ENCODE results near the gene UMODL1.

UMODL1 gene

DNA sequence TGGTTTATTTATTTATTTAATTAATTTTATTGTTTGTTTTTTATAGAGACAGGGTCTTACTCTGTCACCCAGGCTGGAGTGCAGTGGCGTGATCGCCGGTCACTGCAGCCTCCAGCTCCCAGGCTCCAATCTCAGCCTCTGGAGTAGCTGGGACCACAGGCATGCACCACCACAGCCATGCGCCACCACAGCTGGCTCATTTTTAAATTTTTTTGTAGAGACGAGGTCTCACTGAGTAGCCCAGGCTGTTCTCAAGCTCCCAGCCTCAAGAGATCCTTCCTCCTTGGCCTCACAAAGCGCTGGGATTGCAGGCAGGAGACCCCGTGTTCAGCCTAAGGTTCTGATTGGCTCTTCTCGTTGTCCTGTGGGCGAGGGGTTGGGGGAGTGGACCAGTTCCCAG lies 22.1 kb downstream of the UMODL1 start:
- H3K36me3 ChIP-seq (ENCODE audit: insufficient read depth, low read length) = no peaks in the 10 kb centered on the region
- H3K4me1 ChIP-seq (ENCODE audit: insufficient read depth, low read length) = peaks cover 13% of the 10 kb centered on the region
- H4K20me1 ChIP-seq (ENCODE audit: insufficient read depth, low read length) = no peaks in the 10 kb centered on the region
- H3K9me3 ChIP-seq (ENCODE audit: insufficient read depth, low read length, severe bottlenecking) = no peaks in the 10 kb centered on the region
- ATAC-seq (ENCODE audit: insufficient read depth, low read depth) = no peak
- no peaks in the 10 kb centered on the region for H3K27me3 ChIP-seq (ENCODE audit: insufficient read depth, low read length, poor library complexity)
- no peaks in the 10 kb centered on the region for H3K79me2 ChIP-seq (ENCODE audit: insufficient read depth, low read length)
- TF ChIP-seq, protein P1, sequence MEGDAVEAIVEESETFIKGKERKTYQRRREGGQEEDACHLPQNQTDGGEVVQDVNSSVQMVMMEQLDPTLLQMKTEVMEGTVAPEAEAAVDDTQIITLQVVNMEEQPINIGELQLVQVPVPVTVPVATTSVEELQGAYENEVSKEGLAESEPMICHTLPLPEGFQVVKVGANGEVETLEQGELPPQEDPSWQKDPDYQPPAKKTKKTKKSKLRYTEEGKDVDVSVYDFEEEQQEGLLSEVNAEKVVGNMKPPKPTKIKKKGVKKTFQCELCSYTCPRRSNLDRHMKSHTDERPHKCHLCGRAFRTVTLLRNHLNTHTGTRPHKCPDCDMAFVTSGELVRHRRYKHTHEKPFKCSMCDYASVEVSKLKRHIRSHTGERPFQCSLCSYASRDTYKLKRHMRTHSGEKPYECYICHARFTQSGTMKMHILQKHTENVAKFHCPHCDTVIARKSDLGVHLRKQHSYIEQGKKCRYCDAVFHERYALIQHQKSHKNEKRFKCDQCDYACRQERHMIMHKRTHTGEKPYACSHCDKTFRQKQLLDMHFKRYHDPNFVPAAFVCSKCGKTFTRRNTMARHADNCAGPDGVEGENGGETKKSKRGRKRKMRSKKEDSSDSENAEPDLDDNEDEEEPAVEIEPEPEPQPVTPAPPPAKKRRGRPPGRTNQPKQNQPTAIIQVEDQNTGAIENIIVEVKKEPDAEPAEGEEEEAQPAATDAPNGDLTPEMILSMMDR (IDR thresholded peaks at IDR 0.05; ENCODE audit: borderline replicate concordance, extremely low read depth, low read length, poor library complexity, severe bottlenecking) = no peak
- H3K9ac ChIP-seq (ENCODE audit: low read depth, low read length) = no peak overlapping the region
- H3K4me3 ChIP-seq (ENCODE audit: low read depth in 1 of 2, low read length in 2 of 2) = no peak overlapping the region
- no peak overlapping the region for H3K27ac ChIP-seq (ENCODE audit: low read length)
- no peak overlapping the region for H3K4me2 ChIP-seq (ENCODE audit: insufficient read depth, low read length)
- no peak overlapping the region for H2AFZ ChIP-seq (ENCODE audit: low read depth, low read length)
- DNase-seq = no peak

- H3K4me2 ChIP-seq (ENCODE audit: insufficient read depth, low read length) = no peak overlapping the region
- no peaks in the 10 kb centered on the region for H3K9me3 ChIP-seq (ENCODE audit: insufficient read depth, low read length, severe bottlenecking)
- H3K4me3 ChIP-seq (ENCODE audit: low read depth in 1 of 2, low read length in 2 of 2) = no peak overlapping the region
- DNase-seq (no peak), ATAC-seq (ENCODE audit: insufficient read depth, low read depth) (no peak)
- no peaks in the 10 kb centered on the region for H4K20me1 ChIP-seq (ENCODE audit: insufficient read depth, low read length)
- no peak overlapping the region for H3K9ac ChIP-seq (ENCODE audit: low read depth, low read length)
- H3K79me2 ChIP-seq (ENCODE audit: insufficient read depth, low read length) = no peaks in the 10 kb centered on the region
- TF ChIP-seq EZH2 (IDR thresholded peaks at IDR 0.05; ENCODE audit: borderline replicate concordance, low read depth, low read length, severe bottlenecking) = no peak
- TF ChIP-seq, protein P1 (IDR thresholded peaks at IDR 0.05; ENCODE audit: borderline replicate concordance, extremely low read depth, low read length, poor library complexity, severe bottlenecking) = no peak
- no peak overlapping the region for H2AFZ ChIP-seq (ENCODE audit: low read depth, low read length)
- no peak overlapping the region for H3K27ac ChIP-seq (ENCODE audit: low read length)
- no peaks in the 10 kb centered on the region for H3K36me3 ChIP-seq (ENCODE audit: insufficient read depth, low read length)
- no peaks in the 10 kb centered on the region for H3K27me3 ChIP-seq (ENCODE audit: insufficient read depth, low read length, poor library complexity)
- peaks cover 10% of the 10 kb centered on the region for H3K4me1 ChIP-seq (ENCODE audit: insufficient read depth, low read length)
These were observed 22.9 kb downstream of the UMODL1 start for GRCh38 chr21:42093991-42094421.

GRCh38 chr21:42094811-42095210 lies 23.7 kb downstream of the UMODL1 start:
- H3K4me3 ChIP-seq (ENCODE audit: low read depth in 1 of 2, low read length in 2 of 2) = no peak overlapping the region
- TF ChIP-seq, protein P1 (IDR thresholded peaks at IDR 0.05; ENCODE audit: borderline replicate concordance, extremely low read depth, low read length, poor library complexity, severe bottlenecking) = peak; percentile 13
- TF ChIP-seq EZH2 (IDR thresholded peaks at IDR 0.05; ENCODE audit: borderline replicate concordance, low read depth, low read length, severe bottlenecking) = no peak
- no peak for ATAC-seq (ENCODE audit: insufficient read depth, low read depth)
- no peaks in the 10 kb centered on the region for H3K36me3 ChIP-seq (ENCODE audit: insufficient read depth, low read length)
- no peaks in the 10 kb centered on the region for H4K20me1 ChIP-seq (ENCODE audit: insufficient read depth, low read length)
- H2AFZ ChIP-seq (ENCODE audit: low read depth, low read length) = no peak overlapping the region
- H3K27me3 ChIP-seq (ENCODE audit: insufficient read depth, low read length, poor library complexity) = no peaks in the 10 kb centered on the region
- H3K27ac ChIP-seq (ENCODE audit: low read length) = no peak overlapping the region
- H3K4me1 ChIP-seq (ENCODE audit: insufficient read depth, low read length) = peaks cover 2% of the 10 kb centered on the region
- no peak overlapping the region for H3K4me2 ChIP-seq (ENCODE audit: insufficient read depth, low read length)
- no peaks in the 10 kb centered on the region for H3K9me3 ChIP-seq (ENCODE audit: insufficient read depth, low read length, severe bottlenecking)
- no peak overlapping the region for H3K9ac ChIP-seq (ENCODE audit: low read depth, low read length)
- H3K79me2 ChIP-seq (ENCODE audit: insufficient read depth, low read length) = no peaks in the 10 kb centered on the region
- no peak for DNase-seq

GRCh38 chr21:42095581-42095980 lies 24.5 kb downstream of the UMODL1 start:
- no peak for ATAC-seq (ENCODE audit: insufficient read depth, low read depth)
- H4K20me1 ChIP-seq (ENCODE audit: insufficient read depth, low read length) = no peaks in the 10 kb centered on the region
- no peak overlapping the region for H3K4me3 ChIP-seq (ENCODE audit: low read depth in 1 of 2, low read length in 2 of 2)
- TF ChIP-seq EZH2 (IDR thresholded peaks at IDR 0.05; ENCODE audit: borderline replicate concordance, low read depth, low read length, severe bottlenecking) = no peak
- TF ChIP-seq, protein P1 (IDR thresholded peaks at IDR 0.05; ENCODE audit: borderline replicate concordance, extremely low read depth, low read length, poor library complexity, severe bottlenecking) = no peak
- no peak for DNase-seq
- no peaks in the 10 kb centered on the region for H3K79me2 ChIP-seq (ENCODE audit: insufficient read depth, low read length)
- H3K9me3 ChIP-seq (ENCODE audit: insufficient read depth, low read length, severe bottlenecking) = no peaks in the 10 kb centered on the region
- H3K4me2 ChIP-seq (ENCODE audit: insufficient read depth, low read length) = no peak overlapping the region
- H3K27me3 ChIP-seq (ENCODE audit: insufficient read depth, low read length, poor library complexity) = no peaks in the 10 kb centered on the region
- H3K36me3 ChIP-seq (ENCODE audit: insufficient read depth, low read length) = no peaks in the 10 kb centered on the region
- H3K27ac ChIP-seq (ENCODE audit: low read length) = no peak overlapping the region
- no peaks in the 10 kb centered on the region for H3K4me1 ChIP-seq (ENCODE audit: insufficient read depth, low read length)
- no peak overlapping the region for H3K9ac ChIP-seq (ENCODE audit: low read depth, low read length)
- no peak overlapping the region for H2AFZ ChIP-seq (ENCODE audit: low read depth, low read length)
